ENCODE measurements around the gene LIN28B.
"Not testable (repeated sequence)": the region's sequence is repeated elsewhere in the genome, so short reads cannot be mapped to it uniquely, and the experiment has no call there.

LIN28B gene

DNA sequence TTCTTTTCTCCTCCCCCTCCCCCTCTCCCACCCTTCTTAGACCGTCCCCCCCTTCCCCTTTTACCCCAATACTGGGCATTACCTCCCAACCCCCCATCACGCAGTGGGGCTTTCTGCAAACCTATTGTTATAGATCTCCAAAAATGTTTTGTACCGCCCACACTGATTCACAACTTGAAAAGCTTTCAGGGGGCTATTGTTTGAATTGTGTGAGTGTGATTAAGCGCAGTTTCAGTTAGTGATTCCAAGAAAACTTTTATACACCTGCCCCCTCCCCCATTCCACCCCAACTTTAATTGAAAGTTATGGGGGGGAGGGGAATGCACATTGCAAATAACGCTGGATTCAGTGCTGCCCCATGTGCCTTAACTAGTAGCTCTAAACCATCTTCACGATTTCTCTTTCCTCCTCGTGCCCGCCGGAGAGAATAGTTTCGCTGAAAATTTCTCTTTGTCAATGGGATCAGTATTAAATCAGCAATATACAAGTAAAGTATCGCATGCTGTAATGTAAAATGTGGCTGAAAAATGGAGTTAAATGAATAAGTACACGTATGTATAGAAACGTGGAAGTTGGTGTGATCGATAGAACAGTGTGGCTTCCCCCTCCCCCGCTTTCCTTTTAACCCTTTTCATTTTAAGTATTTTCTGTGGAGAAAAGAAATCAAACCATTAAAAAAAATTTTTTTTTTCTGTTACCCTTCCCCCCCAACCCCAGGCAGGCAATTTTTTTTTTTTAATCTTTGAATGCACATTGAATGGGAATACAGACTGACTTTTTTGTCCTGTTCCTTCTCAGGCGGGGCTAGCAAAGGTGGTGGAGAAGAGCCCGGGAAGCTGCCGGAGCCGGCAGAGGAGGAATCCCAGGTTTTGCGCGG, 632 bp downstream of the LIN28B start:
- no peak for DNase-seq

DNA sequence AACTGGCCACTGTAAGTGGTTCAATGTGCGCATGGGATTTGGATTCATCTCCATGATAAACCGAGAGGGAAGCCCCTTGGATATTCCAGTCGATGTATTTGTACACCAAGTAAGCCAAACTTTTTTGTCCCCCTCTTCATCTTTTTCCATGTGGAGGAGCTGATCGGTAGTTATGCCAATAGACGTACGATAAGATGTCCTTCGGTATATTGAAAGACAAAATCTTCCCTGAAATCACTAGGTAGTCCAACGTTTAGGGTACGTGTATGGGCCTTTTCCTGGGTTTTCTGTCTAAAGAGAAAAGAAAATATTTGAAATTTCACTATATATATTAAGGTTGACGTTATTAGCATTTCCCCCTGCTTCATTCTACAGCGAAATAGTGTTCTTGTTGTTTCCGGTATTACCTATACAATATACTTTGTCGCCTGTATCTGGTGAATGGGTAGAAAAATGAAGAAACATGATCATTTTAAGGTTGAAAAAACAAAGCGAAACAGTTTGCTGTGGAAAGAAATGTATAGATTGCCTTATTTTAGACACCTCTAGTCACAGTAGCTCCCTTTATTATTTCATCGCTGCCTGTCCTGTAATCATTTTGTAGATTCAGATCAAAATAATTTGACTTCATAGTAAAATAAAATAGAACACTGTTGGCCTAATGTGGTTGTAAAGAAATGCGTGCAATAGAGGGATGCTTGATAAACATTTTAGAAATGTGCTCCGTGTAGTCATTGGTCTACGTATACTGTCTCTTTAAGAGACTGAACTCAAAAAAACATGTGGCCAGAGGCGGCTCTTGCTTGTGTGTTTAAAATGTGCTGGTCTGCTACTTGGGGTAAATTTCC, 1.5 kb downstream of the LIN28B start:
- DNase-seq = no peak

DNA sequence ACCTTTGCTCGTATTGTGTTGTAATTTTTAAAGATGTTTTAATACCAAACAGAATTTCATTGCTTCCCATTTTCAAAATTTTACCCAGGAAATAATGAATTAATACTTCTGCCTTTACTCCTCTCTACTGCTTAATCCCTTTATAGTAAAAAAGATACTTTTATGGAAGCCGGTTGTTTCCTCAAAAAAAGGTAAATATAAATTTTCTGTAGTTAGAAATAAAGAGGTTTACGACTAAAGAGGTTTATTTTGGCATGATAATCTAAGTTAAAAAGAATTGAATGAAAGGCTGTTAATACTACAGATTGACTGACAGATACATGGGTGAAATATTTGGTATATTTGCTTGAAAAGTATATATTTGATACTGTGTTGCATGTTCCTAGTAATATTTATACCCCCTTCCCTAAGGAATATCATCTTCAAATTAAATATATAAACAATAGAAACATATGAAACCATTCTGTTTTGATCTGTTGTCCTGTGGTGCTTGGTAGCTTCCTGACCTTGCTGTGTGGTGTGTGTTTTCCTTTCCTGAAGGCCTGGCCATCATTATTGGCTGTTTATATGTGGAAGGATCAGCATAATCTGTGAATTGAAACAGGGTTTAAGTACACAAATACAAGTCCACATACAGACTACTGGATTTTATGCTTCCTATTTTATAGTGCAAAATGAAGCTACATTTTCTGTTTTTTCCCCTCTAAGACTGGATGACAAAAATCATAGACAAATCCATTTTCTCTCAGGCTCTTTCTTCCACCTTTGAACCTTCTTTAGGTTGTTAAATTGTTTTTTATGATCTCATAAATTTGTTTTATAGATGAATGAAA, 2.3 kb downstream of the LIN28B start:
- no peak for DNase-seq

DNA sequence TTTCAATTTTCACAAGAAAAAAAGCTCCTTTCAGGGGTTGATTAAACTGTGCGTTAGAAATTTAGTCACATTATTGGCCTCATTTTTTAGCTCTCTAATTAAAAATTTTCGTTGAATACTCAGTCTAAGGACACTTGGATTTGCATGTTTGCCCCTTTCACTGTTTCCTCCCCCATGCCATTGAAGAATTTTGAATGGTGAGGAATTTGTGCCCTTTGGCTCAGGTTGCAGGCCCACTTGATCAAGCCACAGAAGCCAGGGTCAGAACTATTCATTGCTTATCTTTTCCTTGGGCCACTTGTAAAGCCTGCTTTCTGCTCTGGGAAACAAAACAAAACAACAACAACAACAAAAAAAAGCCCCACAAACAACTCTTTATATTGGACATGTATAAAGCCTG, 12.2 kb downstream of the LIN28B start:
- no peak for DNase-seq

GRCh38 chr6:104969785-104970581, 13.1 kb downstream of the LIN28B start:
- DNase-seq = no peak

- DNase-seq = no peak
Measured at GRCh38 chr6:104973404-104973803, 16.5 kb downstream of the LIN28B start.

DNA sequence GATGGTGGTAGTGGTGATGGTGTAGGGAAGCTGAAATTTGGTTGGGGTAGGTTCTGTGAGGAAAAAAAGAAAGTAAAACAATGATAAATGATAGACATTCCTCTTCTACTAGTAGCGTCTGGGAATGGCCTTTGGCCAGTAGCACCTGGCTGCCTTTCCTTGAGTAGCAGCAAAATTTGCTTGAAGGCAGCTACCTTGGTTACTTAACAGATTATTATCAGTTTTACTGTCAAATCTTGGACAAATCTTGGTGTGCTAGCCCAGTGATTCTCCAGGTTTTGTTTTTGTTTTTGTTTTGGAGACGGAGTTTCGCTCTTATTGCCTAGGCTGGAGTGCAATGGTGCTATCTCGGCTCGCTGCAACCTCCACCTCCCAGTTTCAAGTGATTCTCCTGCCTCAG, 26.4 kb downstream of the LIN28B start:
- DNase-seq = no peak

GRCh38 chr6:104983776-104984175, 26.9 kb downstream of the LIN28B start:
- no peak for DNase-seq

- no peak for DNase-seq
Measured at GRCh38 chr6:104984831-104985230, 27.9 kb downstream of the LIN28B start.

DNA sequence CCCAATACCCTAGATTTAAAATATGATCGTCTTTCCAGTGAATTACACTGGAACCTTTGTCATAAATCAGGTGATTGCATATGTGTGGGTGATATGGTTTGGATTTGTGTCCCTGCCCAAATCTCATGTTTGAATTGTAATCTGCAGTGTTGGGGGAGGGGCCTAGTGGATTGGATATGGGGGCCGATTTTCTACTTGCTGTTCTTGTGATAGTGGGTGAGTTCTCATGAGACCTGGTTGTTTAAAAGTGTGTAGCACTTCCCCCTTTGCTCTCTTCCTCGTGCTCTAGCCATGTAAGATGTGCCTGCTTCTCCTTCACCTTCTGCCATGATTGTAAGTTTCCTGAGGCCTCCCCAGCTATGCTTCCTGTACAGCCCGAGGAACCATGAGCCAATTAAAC, 29.0 kb downstream of the LIN28B start:
- DNase-seq = not testable (repeated sequence)

DNA sequence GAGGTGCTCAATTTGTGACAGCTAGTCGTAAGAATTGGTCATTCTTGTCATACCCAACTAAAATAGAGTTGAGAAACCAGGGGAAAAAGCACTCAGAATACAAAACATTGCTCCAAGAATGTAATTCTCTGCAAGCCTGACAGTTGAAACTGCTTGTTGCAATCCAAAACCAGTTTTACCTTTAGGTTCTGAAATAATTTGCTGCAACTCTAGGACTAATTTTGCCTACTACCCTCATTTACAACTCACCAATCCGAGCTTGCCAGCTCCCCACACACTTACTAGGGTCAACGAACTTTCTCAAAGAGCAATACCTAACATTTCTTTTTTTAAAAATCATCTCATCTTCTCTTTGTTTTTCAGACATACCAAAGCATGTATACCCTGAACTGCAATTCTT, 29.7 kb downstream of the LIN28B start:
- DNase-seq = no peak

GRCh38 chr6:104987218-104987617, 30.3 kb downstream of the LIN28B start:
- no peak for DNase-seq

DNA sequence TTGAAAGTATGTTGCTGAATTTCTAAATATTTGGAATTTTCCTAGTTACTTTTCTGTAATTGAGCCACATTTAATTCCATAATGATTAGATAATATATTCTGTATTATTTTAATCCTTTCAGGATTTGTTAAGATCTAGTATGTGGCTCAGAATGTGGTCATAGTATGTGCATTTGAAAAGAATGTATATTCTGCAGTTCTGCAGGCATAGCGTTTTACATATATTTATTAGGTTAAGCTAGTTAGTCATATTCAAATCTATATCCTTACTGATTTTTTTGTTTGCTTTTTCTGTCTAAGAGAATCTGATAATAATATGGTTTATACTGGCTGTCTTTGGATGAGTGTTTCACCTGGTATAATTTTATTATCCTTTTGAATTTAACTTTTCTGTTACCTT, 33.2 kb downstream of the LIN28B start:
- DNase-seq = no peak

- not testable (repeated sequence) for DNase-seq
Measured at GRCh38 chr6:104991062-104991461, 34.2 kb downstream of the LIN28B start.

GRCh38 chr6:104993576-104993975, 36.7 kb downstream of the LIN28B start:
- DNase-seq = not testable (repeated sequence)

GRCh38 chr6:104995989-104996617, 39.2 kb downstream of the LIN28B start:
- DNase-seq = no peak

DNA sequence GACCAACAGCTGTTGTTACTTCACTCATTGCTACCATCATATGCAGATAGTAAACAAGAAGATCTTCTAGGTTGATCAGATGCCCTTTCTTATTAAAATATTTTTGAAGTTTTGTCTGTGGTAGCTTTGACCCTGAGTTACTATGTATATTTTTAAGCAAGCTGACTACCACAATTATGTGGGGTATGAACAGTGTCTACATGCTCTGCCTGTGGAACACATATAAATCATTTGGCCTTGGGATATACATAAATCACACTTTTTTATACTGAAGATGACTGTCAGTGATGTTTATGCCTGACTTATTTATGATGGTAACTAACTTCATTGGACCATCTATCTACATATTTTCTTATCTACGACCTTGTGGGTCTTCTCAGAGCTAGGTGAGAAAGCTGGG, 44.2 kb downstream of the LIN28B start:
- no peak for DNase-seq

DNA sequence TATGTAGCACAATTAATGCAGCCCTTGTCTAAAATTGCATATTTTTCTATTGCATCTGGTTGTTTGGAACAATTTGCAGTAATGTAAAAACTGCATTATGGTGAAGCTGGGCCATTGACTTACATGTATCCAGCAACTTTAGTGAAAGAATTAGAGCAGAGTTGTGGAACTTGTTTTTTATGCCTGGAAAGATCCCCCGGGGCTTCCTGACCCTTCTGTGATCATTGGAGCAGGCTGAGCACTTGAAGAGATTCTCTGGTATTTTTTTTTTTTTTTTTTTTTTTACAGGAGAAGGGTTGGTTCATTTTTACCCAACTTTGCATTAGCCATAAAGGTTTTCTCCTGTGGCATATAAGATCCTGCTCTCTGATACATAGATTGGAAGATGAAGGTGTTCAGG, 45.0 kb downstream of the LIN28B start:
- DNase-seq = no peak

- DNase-seq = no peak
Measured at GRCh38 chr6:105005451-105005850, 48.5 kb downstream of the LIN28B start.

- DNase-seq = not testable (repeated sequence)
Measured at GRCh38 chr6:105013459-105013858, 56.6 kb downstream of the LIN28B start.

GRCh38 chr6:105014448-105014847, 57.5 kb downstream of the LIN28B start:
- no peak for DNase-seq

- DNase-seq = no peak
Measured at GRCh38 chr6:105014954-105015353, 58.0 kb downstream of the LIN28B start.

Measured in activated CD4-positive, alpha-beta T cell treated with anti-CD3 and anti-CD28 coated beads, Interleukin-2, amount 50 U/mL, for 16 hours (primary cell).